Mesothelial cell of epicardium (in vitro differentiated cells): ENCODE results near the gene LRWD1. TPM values are rescaled to one million over a fixed set of nuclear protein-coding genes. Genes with fewer than 3 reads are reported as not detected.
A peak's percentile ranks its signal among the peaks of the same experiment; 100 is the strongest.

Experiments
- DNase-seq, 2 experiments: peaks; one replicate each; pipeline ENCODE4 v3.0.0; 2021; ENCODE audit warnings: low spot score in 2 of 2; ENCODE audit not compliant: unreplicated experiment in 2 of 2
- H3K27ac Mint-ChIP-seq: 2 replicates; pipeline ENCODE4 v1.8.0; 2021; ENCODE audit warnings: mixed read lengths
- H3K27me3 Mint-ChIP-seq: 2 replicates; pipeline ENCODE4 v1.8.0; 2021; ENCODE audit warnings: low read depth, mixed read lengths
- H3K36me3 Mint-ChIP-seq: 2 replicates; pipeline ENCODE4 v1.8.0; 2021; ENCODE audit warnings: mixed read lengths
- H3K4me1 Mint-ChIP-seq: 2 replicates; pipeline ENCODE4 v1.8.0; 2021; ENCODE audit warnings: mixed read lengths
- H3K4me3 Mint-ChIP-seq: 2 replicates; pipeline ENCODE4 v1.8.0; 2021; ENCODE audit warnings: mild to moderate bottlenecking, moderate library complexity, mixed read lengths
- H3K9me3 Mint-ChIP-seq: 2 replicates; pipeline ENCODE4 v1.8.0; 2021; ENCODE audit warnings: mixed read lengths
- total RNA-seq: library from RNA; stranded (reverse); gene quantifications from 3 replicates; pipeline ENCODE4 v1.2.1, GENCODE V29; 2021
- TF ChIP-seq, protein P1 (sequence below): fragments of 200-600 bp; sonication (generic); IDR thresholded peaks from one replicate; pipeline ENCODE4 v1.5.0; 2021; ENCODE audit warnings: antibody characterized with exemption; ENCODE audit not compliant: unreplicated experiment

LRWD1 gene
- total RNA-seq, 1 donor from 2014 or later: 19.2 TPM

GRCh38 chr7:102457352-102457924 lies 7.3 kb upstream of the LRWD1 start:
- H3K36me3 Mint-ChIP-seq: peaks cover 6% of the 10 kb centered on the region
- no peak overlapping the region for H3K4me3 Mint-ChIP-seq
- TF ChIP-seq, protein P1, sequence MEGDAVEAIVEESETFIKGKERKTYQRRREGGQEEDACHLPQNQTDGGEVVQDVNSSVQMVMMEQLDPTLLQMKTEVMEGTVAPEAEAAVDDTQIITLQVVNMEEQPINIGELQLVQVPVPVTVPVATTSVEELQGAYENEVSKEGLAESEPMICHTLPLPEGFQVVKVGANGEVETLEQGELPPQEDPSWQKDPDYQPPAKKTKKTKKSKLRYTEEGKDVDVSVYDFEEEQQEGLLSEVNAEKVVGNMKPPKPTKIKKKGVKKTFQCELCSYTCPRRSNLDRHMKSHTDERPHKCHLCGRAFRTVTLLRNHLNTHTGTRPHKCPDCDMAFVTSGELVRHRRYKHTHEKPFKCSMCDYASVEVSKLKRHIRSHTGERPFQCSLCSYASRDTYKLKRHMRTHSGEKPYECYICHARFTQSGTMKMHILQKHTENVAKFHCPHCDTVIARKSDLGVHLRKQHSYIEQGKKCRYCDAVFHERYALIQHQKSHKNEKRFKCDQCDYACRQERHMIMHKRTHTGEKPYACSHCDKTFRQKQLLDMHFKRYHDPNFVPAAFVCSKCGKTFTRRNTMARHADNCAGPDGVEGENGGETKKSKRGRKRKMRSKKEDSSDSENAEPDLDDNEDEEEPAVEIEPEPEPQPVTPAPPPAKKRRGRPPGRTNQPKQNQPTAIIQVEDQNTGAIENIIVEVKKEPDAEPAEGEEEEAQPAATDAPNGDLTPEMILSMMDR: no peak
- no peaks in the 10 kb centered on the region for H3K9me3 Mint-ChIP-seq
- H3K27me3 Mint-ChIP-seq: no peaks in the 10 kb centered on the region
- H3K4me1 Mint-ChIP-seq: no peaks in the 10 kb centered on the region
- no peak for DNase-seq
- no peak overlapping the region for H3K27ac Mint-ChIP-seq

GRCh38 chr7:102459221-102459844 lies 5.5 kb upstream of the LRWD1 start:
- Mint-ChIP-seq H3K36me3 (peaks cover 6% of the 10 kb centered on the region), H3K9me3 (no peaks in the 10 kb centered on the region), H3K4me3 (no peak overlapping the region), H3K27ac (no peak overlapping the region), H3K4me1 (peaks cover 8% of the 10 kb centered on the region), H3K27me3 (no peaks in the 10 kb centered on the region)
- TF ChIP-seq, protein P1: no peak
- no peak for DNase-seq

- Mint-ChIP-seq H3K27ac (no peak overlapping the region), H3K4me3 (no peak overlapping the region), H3K4me1 (peaks cover 12% of the 10 kb centered on the region), H3K9me3 (no peaks in the 10 kb centered on the region), H3K27me3 (no peaks in the 10 kb centered on the region), H3K36me3 (peaks cover 4% of the 10 kb centered on the region)
- no peak for DNase-seq
- TF ChIP-seq, protein P1: no peak
These were observed 4.3 kb upstream of the LRWD1 start for GRCh38 chr7:102460467-102460866.

DNA sequence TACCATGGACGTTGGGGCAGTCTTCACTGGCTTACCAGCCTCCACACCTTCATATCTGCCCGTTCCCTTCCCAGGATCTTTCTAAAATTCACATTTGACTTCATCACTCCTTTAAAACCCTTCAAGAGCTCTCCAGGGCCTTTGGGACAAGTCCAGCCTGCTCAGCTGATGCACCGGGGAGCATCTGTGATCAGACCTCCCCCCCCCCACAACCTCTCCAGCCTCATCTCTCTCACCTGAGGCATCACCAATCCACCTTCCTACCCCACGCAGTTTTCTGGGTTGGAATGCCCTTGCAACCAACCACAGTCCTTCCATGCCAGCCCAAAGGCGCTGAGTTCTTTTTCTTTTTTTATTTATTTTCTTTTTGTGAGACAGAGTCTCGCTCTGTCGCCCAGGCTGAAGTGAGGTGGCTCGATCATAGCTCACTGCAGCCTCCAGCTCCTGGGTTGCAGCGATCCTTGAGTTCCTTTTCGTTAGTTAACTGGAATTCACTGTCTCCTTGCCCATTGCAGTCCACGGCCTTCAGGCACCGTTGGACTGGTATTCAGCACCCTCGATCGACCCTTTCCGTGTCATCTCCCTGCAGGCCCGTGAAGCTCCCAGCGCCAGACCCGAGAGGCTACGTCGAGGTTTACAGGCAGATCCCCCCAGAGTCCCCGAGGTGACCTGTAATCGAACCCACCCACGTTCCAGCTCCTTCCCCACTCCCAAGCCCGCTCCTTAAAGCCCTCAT lies 775 bp upstream of the LRWD1 start:
- H3K4me3 Mint-ChIP-seq: peak overlapping the region; percentile 96
- H3K27me3 Mint-ChIP-seq: no peaks in the 10 kb centered on the region
- no peaks in the 10 kb centered on the region for H3K9me3 Mint-ChIP-seq
- DNase-seq: no peak
- TF ChIP-seq, protein P1: no peak
- H3K27ac Mint-ChIP-seq: peak overlapping the region; percentile 94
- peaks cover 2% of the 10 kb centered on the region for H3K36me3 Mint-ChIP-seq
- H3K4me1 Mint-ChIP-seq: peaks cover 19% of the 10 kb centered on the region

- peaks cover 19% of the 10 kb centered on the region for H3K4me1 Mint-ChIP-seq
- no peak overlapping the region for H3K27ac Mint-ChIP-seq
- no peaks in the 10 kb centered on the region for H3K36me3 Mint-ChIP-seq
- TF ChIP-seq, protein P1: no peak
- peak overlapping the region; percentile 96 for H3K4me3 Mint-ChIP-seq
- no peaks in the 10 kb centered on the region for H3K9me3 Mint-ChIP-seq
- no peak for DNase-seq
- H3K27me3 Mint-ChIP-seq: no peaks in the 10 kb centered on the region
These were observed 1.3 kb downstream of the LRWD1 start for GRCh38 chr7:102466097-102466496.
